ENCODE data around the gene KRTAP2-3.
"Not testable (repeated sequence)": the region's sequence is repeated elsewhere in the genome, so short reads cannot be mapped to it uniquely, and the experiment has no call there.

GRCh38 chr17:41054556-41054955 lies 5.4 kb downstream of the KRTAP2-3 start:
- not testable (repeated sequence) for TF ChIP-seq CTCF (conservative IDR thresholded peaks at IDR 0.05; ENCODE audit: low read depth in 2 of 2); POLR2AphosphoS5 (IDR thresholded peaks at IDR 0.05; ENCODE audit: low read depth); REST (IDR thresholded peaks at IDR 0.05; ENCODE audit: unreplicated experiment); JUNB (IDR thresholded peaks at IDR 0.05; ENCODE audit: unreplicated experiment)

Measured in GM23338 (cell line).